Kidney tubule cell (primary cell): Measurements from ENCODE around the gene SLC25A25.

Experiments used
- DNase-seq: peaks from one replicate; pipeline ENCODE4 v3.0.0-alpha.2; 2018; ENCODE audit warnings: low spot score

The SLC25A25 gene

DNA sequence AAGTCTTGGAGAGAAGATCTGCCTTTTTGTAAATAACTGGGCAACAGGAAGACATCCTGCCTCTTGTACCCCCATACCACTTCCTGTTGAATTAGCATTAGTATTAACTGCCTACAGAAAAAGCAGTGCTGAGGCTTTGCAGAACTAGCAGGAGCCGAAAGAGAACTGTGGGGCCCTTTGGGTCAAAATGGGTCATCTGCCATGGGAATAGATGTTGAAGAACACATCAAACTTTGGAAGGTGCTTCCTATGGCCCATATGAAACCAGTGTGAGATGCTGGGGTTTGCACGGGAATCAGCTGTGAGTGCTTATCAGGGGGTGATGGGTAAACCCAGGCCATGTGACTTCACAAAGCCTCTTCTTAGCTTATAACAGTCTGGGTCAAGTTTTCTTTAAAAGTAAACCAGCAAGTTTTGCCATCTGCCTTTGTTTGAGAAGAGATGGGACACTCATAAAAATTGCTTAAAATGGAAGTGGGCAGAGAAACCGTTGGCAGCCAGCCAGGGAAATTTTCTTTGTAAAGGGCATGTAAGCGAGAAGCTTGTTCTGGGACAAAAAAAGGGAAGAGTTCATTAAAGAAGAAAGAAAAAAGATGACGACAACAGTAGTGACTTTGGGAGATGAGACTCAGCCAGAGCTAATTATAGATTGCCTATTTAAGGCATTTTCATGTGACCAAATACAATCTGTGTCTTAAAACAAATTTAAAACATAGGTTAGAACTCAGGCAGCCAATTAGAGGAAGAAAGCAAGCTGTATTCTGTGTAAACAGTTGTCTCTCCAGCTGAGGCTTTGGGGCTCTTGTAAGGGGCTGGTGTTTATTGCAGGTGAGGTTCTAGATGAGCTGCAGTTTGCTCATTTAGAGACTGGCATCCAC, 4.4 kb downstream of the SLC25A25 start:
- DNase-seq, result peak; percentile 42

- no peak for DNase-seq
These were observed 5.3 kb downstream of the SLC25A25 start for GRCh38 chr9:128073253-128073886.

- DNase-seq, result peak; percentile 25
These were observed 9.9 kb downstream of the SLC25A25 start for GRCh38 chr9:128077847-128078503.

DNA sequence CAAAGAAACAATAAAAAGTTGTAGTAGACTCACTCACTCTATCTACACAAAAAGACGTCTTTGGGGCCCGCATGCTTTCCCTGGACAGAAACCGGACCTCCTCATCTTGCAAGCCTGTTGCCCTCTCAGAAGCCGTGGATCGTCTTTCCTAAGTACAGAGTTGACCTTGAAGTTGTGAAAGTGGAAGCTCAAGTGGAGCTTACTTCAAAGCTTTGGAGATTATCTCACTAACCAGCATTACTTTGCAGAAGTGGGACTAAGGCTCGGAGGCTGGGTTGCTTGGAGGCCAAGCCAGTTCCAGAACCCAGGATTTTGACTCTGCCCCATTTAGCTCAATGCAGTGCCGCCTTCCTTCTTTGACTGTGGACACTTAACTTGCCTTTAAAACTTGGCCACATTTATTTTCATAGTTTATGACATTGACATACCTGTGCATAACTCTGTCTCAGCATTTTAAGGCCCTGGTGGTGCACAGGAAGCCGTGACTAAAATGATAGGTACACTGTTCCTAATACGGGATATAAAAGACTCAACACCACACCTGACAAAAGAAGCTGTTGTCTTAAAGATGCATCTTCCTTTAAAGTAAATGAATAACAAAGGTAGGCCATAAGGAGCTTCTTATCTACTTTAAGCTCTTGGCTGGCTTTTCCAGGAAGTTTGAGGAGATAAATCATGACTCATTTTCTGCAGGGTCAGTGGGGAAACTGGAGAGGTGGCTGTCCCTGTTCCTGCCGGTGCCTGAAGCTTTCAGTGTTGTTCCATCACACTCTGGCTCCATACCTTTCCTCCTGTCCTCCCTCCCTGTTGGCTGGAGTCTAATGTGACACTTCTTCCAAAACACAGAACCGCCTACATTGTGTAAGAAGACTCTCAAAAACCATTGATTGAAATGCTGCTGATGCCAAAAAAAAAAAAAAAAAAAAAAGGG, 10.7 kb downstream of the SLC25A25 start:
- peak; percentile 84 for DNase-seq

- DNase-seq, result no peak
These were observed 12.2 kb downstream of the SLC25A25 start for GRCh38 chr9:128080206-128080605.

- DNase-seq, result no peak
These were observed 13.0 kb downstream of the SLC25A25 start for GRCh38 chr9:128081056-128081455.

DNA sequence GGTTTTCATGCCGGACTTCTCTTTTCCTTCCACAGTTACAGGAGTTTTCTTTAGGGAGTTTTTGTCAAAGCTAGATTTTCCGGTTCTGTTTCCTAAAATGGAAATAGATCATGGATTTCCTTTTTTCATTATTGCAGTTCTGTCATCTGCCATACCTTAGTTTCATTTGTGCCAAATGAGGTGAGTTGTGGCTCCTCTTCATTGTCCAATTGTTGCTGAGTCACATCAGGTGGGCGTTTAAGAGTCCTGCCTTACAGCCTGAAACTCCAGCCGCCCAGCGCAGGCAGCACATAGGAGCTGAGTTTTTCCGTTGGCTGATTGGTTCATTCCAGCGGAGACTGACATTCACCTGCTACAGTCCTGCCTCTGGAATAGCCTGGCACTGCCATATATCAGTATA, 14.1 kb downstream of the SLC25A25 start:
- peak; percentile 73 for DNase-seq

GRCh38 chr9:128084746-128085145, 16.7 kb downstream of the SLC25A25 start:
- DNase-seq, result no peak

- no peak for DNase-seq
These were observed 17.9 kb downstream of the SLC25A25 start for GRCh38 chr9:128085943-128086342.

GRCh38 chr9:128087262-128087661, 19.2 kb downstream of the SLC25A25 start:
- DNase-seq, result no peak

DNA sequence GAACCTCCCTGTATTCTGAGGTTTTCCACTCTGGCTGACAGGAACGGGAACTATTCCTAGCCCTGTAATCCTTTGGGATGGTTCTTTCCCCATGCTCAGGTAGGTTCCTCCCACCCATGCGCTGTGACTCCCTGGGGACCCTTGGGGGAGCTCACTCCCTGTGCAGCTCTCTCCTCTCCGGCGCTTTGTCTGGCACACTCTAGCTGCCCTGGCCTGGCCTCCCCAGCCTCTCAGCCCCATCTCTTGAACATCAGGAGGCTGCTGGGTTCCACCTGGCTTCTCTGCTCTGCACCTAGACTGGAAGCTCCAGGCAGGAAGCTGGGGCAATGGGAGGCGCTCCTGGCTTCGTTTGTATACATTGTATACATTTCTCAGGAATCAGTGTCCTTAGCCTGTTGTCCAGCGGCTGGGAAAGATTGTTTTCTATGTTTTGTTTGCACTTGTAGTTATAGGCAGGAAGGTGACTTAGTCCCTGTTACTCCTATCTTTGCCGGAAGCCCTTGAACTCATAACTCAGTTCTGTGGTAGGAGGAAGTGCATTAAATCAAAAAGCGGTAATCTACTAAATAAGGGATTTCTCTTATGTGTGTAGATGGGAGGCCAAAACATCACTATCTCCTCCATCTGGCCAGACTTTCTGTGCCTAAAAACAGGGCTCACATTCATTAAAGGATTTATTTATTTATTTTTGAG, 20.4 kb downstream of the SLC25A25 start:
- no peak for DNase-seq

GRCh38 chr9:128089299-128089698, 21.3 kb downstream of the SLC25A25 start:
- no peak for DNase-seq

- no peak for DNase-seq
These were observed 23.1 kb downstream of the SLC25A25 start for GRCh38 chr9:128091144-128091543.

- no peak for DNase-seq
These were observed 23.5 kb downstream of the SLC25A25 start for GRCh38 chr9:128091571-128091970.

GRCh38 chr9:128092199-128092977, 24.4 kb downstream of the SLC25A25 start:
- DNase-seq, result no peak

- DNase-seq, result no peak
These were observed 25.0 kb downstream of the SLC25A25 start for GRCh38 chr9:128093011-128093410.

- DNase-seq, result peak; percentile 97
These were observed 26.3 kb downstream of the SLC25A25 start for GRCh38 chr9:128094166-128094949.

- DNase-seq, result no peak
These were observed 27.0 kb downstream of the SLC25A25 start for GRCh38 chr9:128094950-128095544.
